IMR-90 (cell line): ENCODE results near the gene AKR1C2. TPM values are rescaled to one million over a fixed set of nuclear protein-coding genes. Genes with fewer than 3 reads are reported as not detected.
A peak's percentile ranks its signal among the peaks of the same experiment; 100 is the strongest.
"Not testable (repeated sequence)": the region's sequence is repeated elsewhere in the genome, so short reads cannot be mapped to it uniquely, and the experiment has no call there.

Experiments
- ATAC-seq: fragments of 200-7000 bp; cut with Tn5 transposase; 2 replicates; pipeline ENCODE4 v1.9.1; 2020; ENCODE audit warnings: low read depth, mild to moderate bottlenecking, moderate library complexity
- BruUV-seq: library from RNA; stranded (reverse); fragments of 400-500 nt; replicated peaks from 2 replicates; lab custom pipeline; 2021; lab: Mats Ljungman, UMichigan
- CTCF ChIA-PET: fragments of 300-600 bp; formaldehyde crosslinking; extraction: SDS; loops from one replicate; lab custom pipeline; 2021; ENCODE audit warnings: antibody characterized with exemption; lab: Yijun Ruan, JAX
- POLR2A ChIA-PET: fragments of 300-600 bp; sonication (Branson Sonifier 250); formaldehyde crosslinking; loops from one replicate; lab custom pipeline; 2022; ENCODE audit warnings: antibody characterized with exemption; ENCODE audit not compliant: unreplicated experiment; lab: Charles Lee
- DNase-seq: peaks from one replicate; pipeline ENCODE4 v3.0.0; 2013
- H2AFZ ChIP-seq: replicated peaks from 2 replicates; pipeline ENCODE3; 2013; ENCODE audit warnings: low read length, mild to moderate bottlenecking; ENCODE audit not compliant: poor library complexity
- H2AK5ac ChIP-seq: 2 replicates; pipeline ENCODE4 v1.6.1; 2013; ENCODE audit warnings: low read depth, low read length, inconsistent platforms
- H2AK9ac ChIP-seq: replicated peaks from 2 replicates; pipeline ENCODE3; 2013; ENCODE audit warnings: mild to moderate bottlenecking, low read depth, low read length, moderate library complexity; ENCODE audit not compliant: poor library complexity
- H2BK120ac ChIP-seq: 2 replicates; pipeline ENCODE4 v1.6.1; 2013; ENCODE audit warnings: low read depth, low read length, inconsistent platforms
- H2BK15ac ChIP-seq: 3 replicates; pipeline ENCODE4 v1.6.1; 2013; ENCODE audit warnings: low read depth, low read length, inconsistent platforms
- H2BK20ac ChIP-seq: 2 replicates; pipeline ENCODE4 v1.6.1; 2013; ENCODE audit warnings: low read depth, mild to moderate bottlenecking, inconsistent platforms, low read length, moderate library complexity
- H2BK5ac ChIP-seq: 2 replicates; pipeline ENCODE4 v1.6.1; 2013; ENCODE audit warnings: mild to moderate bottlenecking, low read depth, low read length, inconsistent platforms; ENCODE audit not compliant: poor library complexity, severe bottlenecking
- H3K14ac ChIP-seq: replicated peaks from 2 replicates; pipeline ENCODE4 v1.6.1; 2013; ENCODE audit warnings: low read depth, low read length, inconsistent platforms
- H3K18ac ChIP-seq: 2 replicates; pipeline ENCODE4 v1.6.1; 2013; ENCODE audit warnings: low read depth, low read length, control low read depth
- H3K23ac ChIP-seq: 2 replicates; pipeline ENCODE4 v1.6.1; 2013; ENCODE audit warnings: low read depth, low read length, inconsistent platforms
- H3K27ac ChIP-seq: 2 replicates; pipeline ENCODE4 v1.5.1; 2013; ENCODE audit warnings: mild to moderate bottlenecking, control low read depth, low read length; ENCODE audit not compliant: insufficient read depth
- H3K27me3 ChIP-seq: 2 replicates; pipeline ENCODE4 v1.6.1; 2013; ENCODE audit warnings: low read length; ENCODE audit not compliant: control insufficient read depth, insufficient read depth
- H3K36me3 ChIP-seq: 2 replicates; pipeline ENCODE4 v1.6.1; 2013; ENCODE audit warnings: low read length, mixed read lengths; ENCODE audit not compliant: control insufficient read depth, insufficient read depth
- H3K4ac ChIP-seq: 2 replicates; pipeline ENCODE4 v1.6.1; 2013; ENCODE audit warnings: low read depth, low read length, inconsistent platforms
- H3K4me1 ChIP-seq: 2 replicates; pipeline ENCODE4 v1.6.1; 2013; ENCODE audit warnings: low read length, mixed read lengths; ENCODE audit not compliant: control insufficient read depth, insufficient read depth
- H3K4me2 ChIP-seq: 2 replicates; pipeline ENCODE4 v1.6.1; 2013; ENCODE audit warnings: low read depth, mild to moderate bottlenecking, control low read depth, low read length, moderate library complexity
- H3K4me3 ChIP-seq: 2 replicates; pipeline ENCODE4 v1.5.1; 2013; ENCODE audit warnings: low read depth, mild to moderate bottlenecking, control low read depth, low read length, moderate library complexity; ENCODE audit not compliant: insufficient read depth
- H3K56ac ChIP-seq: 2 replicates; pipeline ENCODE4 v1.6.1; 2013; ENCODE audit warnings: low read length, inconsistent platforms; ENCODE audit not compliant: insufficient read depth; ENCODE audit errors: extremely low read depth
- H3K79me1 ChIP-seq, 2 experiments: 2 replicates each; pipeline ENCODE4 v1.6.1; 2013; ENCODE audit warnings: low read length in 2 of 2, inconsistent platforms in 1 of 2, low read depth in 1 of 2
- H3K9ac ChIP-seq: 2 replicates; pipeline ENCODE4 v1.6.1; 2013; ENCODE audit warnings: low read depth, low read length, control low read depth
- H3K9me1 ChIP-seq: 2 replicates; pipeline ENCODE4 v1.6.1; 2013; ENCODE audit warnings: low read length, inconsistent platforms; ENCODE audit not compliant: insufficient read depth
- H3K9me3 ChIP-seq: 2 replicates; pipeline ENCODE4 v1.6.1; 2013; ENCODE audit warnings: low read length; ENCODE audit not compliant: control insufficient read depth, insufficient read depth
- H4K20me1 ChIP-seq: 2 replicates; pipeline ENCODE4 v1.6.1; 2013; ENCODE audit warnings: low read length, inconsistent platforms; ENCODE audit not compliant: insufficient read depth
- H4K5ac ChIP-seq: 2 replicates; pipeline ENCODE4 v1.6.1; 2013; ENCODE audit warnings: mild to moderate bottlenecking, low read depth, low read length, control low read depth
- H4K8ac ChIP-seq, 2 experiments: 2 replicates each; pipeline ENCODE4 v1.6.1; 2013; ENCODE audit warnings: low read depth in 2 of 2, low read length in 2 of 2, control low read depth in 1 of 2, inconsistent platforms in 1 of 2
- H4K91ac ChIP-seq: 2 replicates; pipeline ENCODE4 v1.6.1; 2013; ENCODE audit warnings: low read depth, low read length, inconsistent platforms; ENCODE audit not compliant: insufficient read depth
- WGBS, 2 experiments: methylation state at CpG; one replicate each; pipeline versions ENCODE4 v1.1.5 to v1.1.7; 2013; ENCODE audit warnings: missing lambda C conversion rate in 2 of 2; ENCODE audit not compliant: insufficient read length in 1 of 2; ENCODE audit errors: extremely low coverage in 2 of 2; 5-methylcytosine and 5-hydroxymethylcytosine counted together
- dilution Hi-C: fragments of 300-500 bp; cut with HindIII; formaldehyde crosslinking; loops from one replicate; pipeline ENCODE4 v1.14.3; 2018; ENCODE audit warnings: low sequenced_read_pairs; ENCODE audit not compliant: unreplicated experiment
- in situ Hi-C: fragments of 300-500 bp; cut with MboI; formaldehyde crosslinking; loops from 3 replicates; pipeline ENCODE4 v1.14.3; 2019; ENCODE audit warnings: low sequenced_read_pairs, inconsistent platforms, mixed read lengths
- intact Hi-C: fragments of 100-400 bp; cut with micrococcal nuclease; formaldehyde crosslinking; loops from 2 replicates; pipeline ENCODE4 v1.10.0; 2022
- polyA plus RNA-seq, 3 experiments: library from polyadenylated mRNA; depleted of rRNA; stranded (reverse); fragments of >200 nt; gene quantifications; 2 replicates each; pipeline ENCODE4 v1.2.3, GENCODE V29; 2012; ENCODE audit warnings: low replicate concordance in 1 of 3
- total RNA-seq: library from RNA; depleted of rRNA; stranded (reverse); fragments of >200 nt; gene quantifications from 2 replicates; pipeline ENCODE4 v1.2.3, GENCODE V29; 2012

The AKR1C2 gene
- total and polyA plus RNA-seq, 2 of the 4 experiments (the other 2 are of a cell fraction), result 0.36 to 1.0 TPM

DNA sequence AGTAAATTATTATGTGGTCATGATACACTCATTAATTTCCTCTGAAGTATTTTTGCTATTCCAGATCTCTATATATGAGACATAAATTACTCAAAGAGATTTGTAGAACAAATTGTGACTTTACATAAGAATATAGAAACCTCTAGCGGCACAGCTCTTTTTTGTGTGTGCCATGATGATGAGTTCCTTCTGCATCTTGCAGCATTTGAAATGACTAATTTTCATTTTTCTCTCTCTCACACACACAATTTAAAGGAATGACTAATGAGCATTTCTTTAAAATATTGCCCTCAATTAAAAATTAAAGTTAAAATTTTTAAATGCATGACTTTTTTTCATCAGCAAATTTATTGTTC is 351 bp upstream of the AKR1C2 start:
- H3K79me1 ChIP-seq, H3K4ac ChIP-seq, H3K9me3 ChIP-seq, POLR2A ChIA-PET, H3K56ac ChIP-seq, H2AK9ac ChIP-seq, CTCF ChIA-PET, H2BK120ac ChIP-seq, H3K27me3 ChIP-seq, H3K4me1 ChIP-seq, H4K8ac ChIP-seq, intact Hi-C loops, H2AK5ac ChIP-seq, H3K9me1 ChIP-seq, H4K20me1 ChIP-seq, H3K36me3 ChIP-seq, dilution Hi-C loops, H2BK15ac ChIP-seq, H3K18ac ChIP-seq, H3K14ac ChIP-seq, H4K5ac ChIP-seq, H2AFZ ChIP-seq, H4K91ac ChIP-seq, BruUV-seq, H3K27ac ChIP-seq, H3K4me2 ChIP-seq, DNase-seq, H3K9ac ChIP-seq, H3K23ac ChIP-seq, H2BK20ac ChIP-seq, H2BK5ac ChIP-seq, H3K4me3 ChIP-seq, in situ Hi-C loops: not testable (repeated sequence)
- ATAC-seq, result peak; percentile 16
- WGBS, 2 experiments, result no CpG with 5 or more reads among the region's 1 CpG
